ENCODE results near the gene SNRPD2.

- TF ChIP-seq EZH2 (IDR thresholded peaks at IDR 0.05; ENCODE audit: low read length, unreplicated experiment) (no peak), CTCF (conservative IDR thresholded peaks at IDR 0.05; ENCODE audit: low read depth, low read length) (no peak), EZH2phosphoT487 (IDR thresholded peaks at IDR 0.05; ENCODE audit: borderline replicate concordance, low read length) (no peak)
Measured at GRCh38 chr19:45667620-45668341, 24.0 kb downstream of the SNRPD2 start, which contains the start of gene GIPR.

All from PC-3 (cell line).